IMR-90 (cell line): Measurements from ENCODE around the gene SEC16A. TPM values are rescaled to one million over a fixed set of nuclear protein-coding genes. Genes with fewer than 3 reads are reported as not detected.

Experiments
- ATAC-seq: fragments of 200-7000 bp; cut with Tn5 transposase; 2 replicates; pipeline ENCODE4 v1.9.1; 2020; ENCODE audit warnings: low read depth, mild to moderate bottlenecking, moderate library complexity
- BruUV-seq: library from RNA; stranded (reverse); fragments of 400-500 nt; replicated peaks from 2 replicates; lab custom pipeline; 2021; lab: Mats Ljungman, UMichigan
- CTCF ChIA-PET: fragments of 300-600 bp; formaldehyde crosslinking; extraction: SDS; loops from one replicate; lab custom pipeline; 2021; ENCODE audit warnings: antibody characterized with exemption; lab: Yijun Ruan, JAX
- POLR2A ChIA-PET: fragments of 300-600 bp; sonication (Branson Sonifier 250); formaldehyde crosslinking; loops from one replicate; lab custom pipeline; 2022; ENCODE audit warnings: antibody characterized with exemption; ENCODE audit not compliant: unreplicated experiment; lab: Charles Lee
- DNase-seq: peaks from one replicate; pipeline ENCODE4 v3.0.0; 2013
- H2AFZ ChIP-seq: replicated peaks from 2 replicates; pipeline ENCODE3; 2013; ENCODE audit warnings: low read length, mild to moderate bottlenecking; ENCODE audit not compliant: poor library complexity
- H2AK5ac ChIP-seq: 2 replicates; pipeline ENCODE4 v1.6.1; 2013; ENCODE audit warnings: low read depth, low read length, inconsistent platforms
- H2AK9ac ChIP-seq: replicated peaks from 2 replicates; pipeline ENCODE3; 2013; ENCODE audit warnings: mild to moderate bottlenecking, low read depth, low read length, moderate library complexity; ENCODE audit not compliant: poor library complexity
- H2BK120ac ChIP-seq: 2 replicates; pipeline ENCODE4 v1.6.1; 2013; ENCODE audit warnings: low read depth, low read length, inconsistent platforms
- H2BK15ac ChIP-seq: 3 replicates; pipeline ENCODE4 v1.6.1; 2013; ENCODE audit warnings: low read depth, low read length, inconsistent platforms
- H2BK20ac ChIP-seq: 2 replicates; pipeline ENCODE4 v1.6.1; 2013; ENCODE audit warnings: low read depth, mild to moderate bottlenecking, inconsistent platforms, low read length, moderate library complexity
- H2BK5ac ChIP-seq: 2 replicates; pipeline ENCODE4 v1.6.1; 2013; ENCODE audit warnings: mild to moderate bottlenecking, low read depth, low read length, inconsistent platforms; ENCODE audit not compliant: poor library complexity, severe bottlenecking
- H3K14ac ChIP-seq: replicated peaks from 2 replicates; pipeline ENCODE4 v1.6.1; 2013; ENCODE audit warnings: low read depth, low read length, inconsistent platforms
- H3K18ac ChIP-seq: 2 replicates; pipeline ENCODE4 v1.6.1; 2013; ENCODE audit warnings: low read depth, low read length, control low read depth
- H3K23ac ChIP-seq: 2 replicates; pipeline ENCODE4 v1.6.1; 2013; ENCODE audit warnings: low read depth, low read length, inconsistent platforms
- H3K27ac ChIP-seq: 2 replicates; pipeline ENCODE4 v1.5.1; 2013; ENCODE audit warnings: mild to moderate bottlenecking, control low read depth, low read length; ENCODE audit not compliant: insufficient read depth
- H3K27me3 ChIP-seq: 2 replicates; pipeline ENCODE4 v1.6.1; 2013; ENCODE audit warnings: low read length; ENCODE audit not compliant: control insufficient read depth, insufficient read depth
- H3K36me3 ChIP-seq: 2 replicates; pipeline ENCODE4 v1.6.1; 2013; ENCODE audit warnings: low read length, mixed read lengths; ENCODE audit not compliant: control insufficient read depth, insufficient read depth
- H3K4ac ChIP-seq: 2 replicates; pipeline ENCODE4 v1.6.1; 2013; ENCODE audit warnings: low read depth, low read length, inconsistent platforms
- H3K4me1 ChIP-seq: 2 replicates; pipeline ENCODE4 v1.6.1; 2013; ENCODE audit warnings: low read length, mixed read lengths; ENCODE audit not compliant: control insufficient read depth, insufficient read depth
- H3K4me2 ChIP-seq: 2 replicates; pipeline ENCODE4 v1.6.1; 2013; ENCODE audit warnings: low read depth, mild to moderate bottlenecking, control low read depth, low read length, moderate library complexity
- H3K4me3 ChIP-seq: 2 replicates; pipeline ENCODE4 v1.5.1; 2013; ENCODE audit warnings: low read depth, mild to moderate bottlenecking, control low read depth, low read length, moderate library complexity; ENCODE audit not compliant: insufficient read depth
- H3K56ac ChIP-seq: 2 replicates; pipeline ENCODE4 v1.6.1; 2013; ENCODE audit warnings: low read length, inconsistent platforms; ENCODE audit not compliant: insufficient read depth; ENCODE audit errors: extremely low read depth
- H3K79me1 ChIP-seq, 2 experiments: 2 replicates each; pipeline ENCODE4 v1.6.1; 2013; ENCODE audit warnings: low read length in 2 of 2, inconsistent platforms in 1 of 2, low read depth in 1 of 2
- H3K9ac ChIP-seq: 2 replicates; pipeline ENCODE4 v1.6.1; 2013; ENCODE audit warnings: low read depth, low read length, control low read depth
- H3K9me1 ChIP-seq: 2 replicates; pipeline ENCODE4 v1.6.1; 2013; ENCODE audit warnings: low read length, inconsistent platforms; ENCODE audit not compliant: insufficient read depth
- H3K9me3 ChIP-seq: 2 replicates; pipeline ENCODE4 v1.6.1; 2013; ENCODE audit warnings: low read length; ENCODE audit not compliant: control insufficient read depth, insufficient read depth
- H4K20me1 ChIP-seq: 2 replicates; pipeline ENCODE4 v1.6.1; 2013; ENCODE audit warnings: low read length, inconsistent platforms; ENCODE audit not compliant: insufficient read depth
- H4K5ac ChIP-seq: 2 replicates; pipeline ENCODE4 v1.6.1; 2013; ENCODE audit warnings: mild to moderate bottlenecking, low read depth, low read length, control low read depth
- H4K8ac ChIP-seq, 2 experiments: 2 replicates each; pipeline ENCODE4 v1.6.1; 2013; ENCODE audit warnings: low read depth in 2 of 2, low read length in 2 of 2, control low read depth in 1 of 2, inconsistent platforms in 1 of 2
- H4K91ac ChIP-seq: 2 replicates; pipeline ENCODE4 v1.6.1; 2013; ENCODE audit warnings: low read depth, low read length, inconsistent platforms; ENCODE audit not compliant: insufficient read depth
- BHLHE40 ChIP-seq: fragments of 150-350 bp; IDR thresholded peaks from 2 replicates; pipeline ENCODE4 v1.6.1; 2016; ENCODE audit warnings: mild to moderate bottlenecking, low read depth, low read length
- MAZ ChIP-seq: IDR thresholded peaks from 2 replicates; pipeline ENCODE4 v1.6.1; 2012; ENCODE audit warnings: low read depth, mild to moderate bottlenecking, low read length, improper control_type of control experiment, moderate library complexity, borderline replicate concordance
- MXI1 ChIP-seq: IDR thresholded peaks from 2 replicates; pipeline ENCODE4 v1.6.1; 2012; ENCODE audit warnings: low read depth, mild to moderate bottlenecking, low read length, moderate library complexity, borderline replicate concordance
- POLR2A ChIP-seq: IDR thresholded peaks from 2 replicates; pipeline ENCODE4 v1.6.1; 2012; ENCODE audit warnings: mild to moderate bottlenecking, low read depth, low read length
- RAD21 ChIP-seq: IDR thresholded peaks from 2 replicates; pipeline ENCODE4 v1.6.1; 2012; ENCODE audit warnings: low read length, improper control_type of control experiment
- SMC3 ChIP-seq: fragments of 150-350 bp; IDR thresholded peaks from 2 replicates; pipeline ENCODE4 v1.6.1; 2016; ENCODE audit warnings: low read depth, mild to moderate bottlenecking, antibody characterized with exemption, low read length, moderate library complexity
- USF2 ChIP-seq: fragments of 150-350 bp; IDR thresholded peaks from 2 replicates; pipeline ENCODE4 v1.6.1; 2017; ENCODE audit warnings: mild to moderate bottlenecking, antibody characterized with exemption, low read length, low read depth
- WGBS, 2 experiments: methylation state at CpG; one replicate each; pipeline versions ENCODE4 v1.1.5 to v1.1.7; 2013; ENCODE audit warnings: missing lambda C conversion rate in 2 of 2; ENCODE audit not compliant: insufficient read length in 1 of 2; ENCODE audit errors: extremely low coverage in 2 of 2; 5-methylcytosine and 5-hydroxymethylcytosine counted together
- dilution Hi-C: fragments of 300-500 bp; cut with HindIII; formaldehyde crosslinking; loops from one replicate; pipeline ENCODE4 v1.14.3; 2018; ENCODE audit warnings: low sequenced_read_pairs; ENCODE audit not compliant: unreplicated experiment
- in situ Hi-C: fragments of 300-500 bp; cut with MboI; formaldehyde crosslinking; loops from 3 replicates; pipeline ENCODE4 v1.14.3; 2019; ENCODE audit warnings: low sequenced_read_pairs, inconsistent platforms, mixed read lengths
- intact Hi-C: fragments of 100-400 bp; cut with micrococcal nuclease; formaldehyde crosslinking; loops from 2 replicates; pipeline ENCODE4 v1.10.0; 2022
- polyA plus RNA-seq, 3 experiments: library from polyadenylated mRNA; depleted of rRNA; stranded (reverse); fragments of >200 nt; gene quantifications; 2 replicates each; pipeline ENCODE4 v1.2.3, GENCODE V29; 2012; ENCODE audit warnings: low replicate concordance in 1 of 3
- total RNA-seq: library from RNA; depleted of rRNA; stranded (reverse); fragments of >200 nt; gene quantifications from 2 replicates; pipeline ENCODE4 v1.2.3, GENCODE V29; 2012

Gene SEC16A
- total and polyA plus RNA-seq, 2 of the 4 experiments (the other 2 are of a cell fraction) = 12.2 to 48.1 TPM

GRCh38 chr9:136410500-136411287 lies 72.1 kb downstream of the SEC16A start, which contains the start of the genes ENTR1 and PMPCA:
ENTR1 (minus strand) TSS chr9:136410614; CDS start chr9:136410397, 217 bp downstream.
PMPCA (plus strand) TSS chr9:136410658; CDS start chr9:136410669, 11 bp downstream.
- peak within 1 kb of the TSS; percentile 98 for H2AK9ac ChIP-seq
- dilution Hi-C loops = no loop called here
- peak within 1 kb of the TSS; percentile 100 for H3K4me2 ChIP-seq
- peak within 1 kb of the TSS; percentile 76 for H3K56ac ChIP-seq
- peak within 1 kb of the TSS; percentile 98 for H2AFZ ChIP-seq
- no peak within 1 kb of the TSS for H2BK15ac ChIP-seq
- H4K5ac ChIP-seq = no peak within 1 kb of the TSS; the same call in 1 of the 2 replicates
- no peak within 1 kb of the TSS for H2BK120ac ChIP-seq
- H3K23ac ChIP-seq = peak within 1 kb of the TSS; percentile 72; the same call in 1 of the 2 replicates
- H3K4me1 ChIP-seq = peaks cover 12% of the 10 kb centered on the region
- no TSS peak for BruUV-seq
- H3K9me3 ChIP-seq = no peaks in the 10 kb centered on the region
- H4K91ac ChIP-seq = peak within 1 kb of the TSS; percentile 57
- intact Hi-C loops = no loop called here
- H2BK20ac ChIP-seq = no peak within 1 kb of the TSS
- in situ Hi-C loops = no loop called here
- H4K8ac ChIP-seq = peak within 1 kb of the TSS; percentile 57 to 88; a peak in 2 of 4 replicates
- no peak within 1 kb of the TSS; the same call in 1 of the 2 replicates for H3K18ac ChIP-seq
- peak within 1 kb of the TSS; percentile 85 for H3K27ac ChIP-seq
- peaks cover 19 to 68% of the 10 kb centered on the region in 2 experiments for H3K79me1 ChIP-seq
- H3K27me3 ChIP-seq = no peaks in the 10 kb centered on the region
- peak within 1 kb of the TSS; percentile 81 for H3K9ac ChIP-seq
- TF ChIP-seq BHLHE40 = peak; percentile 63; the same call in 1 of the 2 replicates
- TF ChIP-seq POLR2A = peak; percentile 92
- TF ChIP-seq RAD21 = no peak
- peak; percentile 70 for TF ChIP-seq MAZ
- no peak for TF ChIP-seq SMC3
- peak; percentile 83; the same call in 1 of the 2 replicates for TF ChIP-seq MXI1
- TF ChIP-seq USF2 = 0 out of 2 replicates have a peak, but pooled peaks have one; percentile 26
- peak; percentile 85 for DNase-seq
- peak within 1 kb of the TSS; percentile 86 for H2BK5ac ChIP-seq
- H4K20me1 ChIP-seq = peaks cover 36% of the 10 kb centered on the region
- WGBS, 2 experiments = 0% methylated on average over 29 of the region's 83 CpGs; no CpG with 5 or more reads in 1 of the 2 experiments
- H3K36me3 ChIP-seq = peaks cover 42% of the 10 kb centered on the region
- ChIA-PET CTCF (interaction anchor here (0.8 kb wide), 1 partner anchor 98 kb away, joined by 5 read pairs; no protein-coding TSS in a partner anchor), POLR2A (no interaction called here)
- peak within 1 kb of the TSS; percentile 88 for H3K4ac ChIP-seq
- peaks cover 8% of the 10 kb centered on the region; the same call in 1 of the 2 replicates for H3K9me1 ChIP-seq
- peak within 1 kb of the TSS; percentile 88 for H3K4me3 ChIP-seq
- peak within 1 kb of the TSS; percentile 90 for H3K14ac ChIP-seq
- peak; percentile 79 for ATAC-seq
- H2AK5ac ChIP-seq = peak within 1 kb of the TSS; percentile 82
